GM12878 (cell line): Measurements from ENCODE around the gene NPAS1. TPM values are rescaled to one million over a fixed set of nuclear protein-coding genes. Genes with fewer than 3 reads are reported as not detected.

Source experiments
- ATAC-seq: fragments of 200-7000 bp; cut with Tn5 transposase; 3 replicates; pipeline ENCODE4 v1.9.1; 2020; ENCODE audit warnings: mild to moderate bottlenecking, moderate library complexity
- BruUV-seq: library from RNA; stranded (reverse); fragments of 400-500 nt; replicated peaks from 2 replicates; lab custom pipeline; 2021; lab: Mats Ljungman, UMichigan
- CTCF ChIA-PET: fragments of 300-600 bp; sonication (Branson Sonifier 250); formaldehyde crosslinking; extraction: SDS; loops from one replicate; lab custom pipeline; 2021; ENCODE audit warnings: inconsistent platforms; lab: Yijun Ruan, JAX
- POLR2A ChIA-PET: fragments of 350-600 bp; formaldehyde crosslinking; extraction: SDS; loops from one replicate; lab custom pipeline; 2021; ENCODE audit warnings: inconsistent platforms; lab: Charles Lee
- RAD21 ChIA-PET: fragments of 300-600 bp; sonication (Branson Sonifier 250); formaldehyde crosslinking; loops from one replicate; lab custom pipeline; 2023; ENCODE audit warnings: antibody characterized with exemption; ENCODE audit not compliant: unreplicated experiment; lab: Charles Lee
- SMC1A ChIA-PET: fragments of 300-600 bp; sonication (Branson Sonifier 250); formaldehyde crosslinking; loops from one replicate; lab custom pipeline; 2023; ENCODE audit not compliant: unreplicated experiment, uncharacterized antibody; lab: Charles Lee
- DNase-seq: peaks from one replicate; pipeline ENCODE4 v3.0.0-alpha.2; 2011; ENCODE audit warnings: low read depth, low spot score
- FAIRE-seq: peaks from 3 replicates; lab custom pipeline; 2011; peaks lifted over from hg19 to GRCh38; lab: Jason Lieb, UNC
- H2AFZ ChIP-seq: 2 replicates; pipeline ENCODE4 v1.6.0; 2011; ENCODE audit warnings: low read depth, low read length, control low read depth; ENCODE audit not compliant: control insufficient read depth
- H3K27ac ChIP-seq: 2 replicates; pipeline ENCODE4 v1.5.1; 2011; ENCODE audit warnings: control low read depth; ENCODE audit not compliant: control insufficient read depth, insufficient read depth
- H3K27me3 ChIP-seq, 2 experiments: replicated peaks in 1 of 2; 2 replicates each; pipeline versions ENCODE4 v1.6.0 to v1.6.1; 2011; ENCODE audit warnings: low read length in 1 of 2; ENCODE audit not compliant: control insufficient read depth in 2 of 2, insufficient read depth in 2 of 2
- H3K36me3 ChIP-seq, 2 experiments: 2 replicates each; pipeline ENCODE4 v1.5.1; 2011; ENCODE audit warnings: low read length in 1 of 2; ENCODE audit not compliant: control insufficient read depth in 2 of 2, insufficient read depth in 2 of 2
- H3K4me1 ChIP-seq: 2 replicates; pipeline ENCODE4 v1.6.1; 2011; ENCODE audit warnings: mild to moderate bottlenecking, low read length, moderate library complexity, mixed read lengths; ENCODE audit not compliant: control insufficient read depth, insufficient read depth
- H3K4me2 ChIP-seq: 2 replicates; pipeline ENCODE4 v1.6.0; 2011; ENCODE audit warnings: control low read depth; ENCODE audit not compliant: control insufficient read depth, insufficient read depth
- H3K4me3 ChIP-seq: fragments of 200-600 bp; sonication (generic); 2 replicates; pipeline ENCODE4 v1.5.1; 2016
- H3K79me2 ChIP-seq: 2 replicates; pipeline ENCODE4 v1.6.0; 2011; ENCODE audit warnings: low read length; ENCODE audit not compliant: control insufficient read depth, insufficient read depth
- H3K9ac ChIP-seq: 2 replicates; pipeline ENCODE4 v1.8.0; 2011; ENCODE audit warnings: low read length, control low read depth, mixed read lengths; ENCODE audit not compliant: control insufficient read depth, insufficient read depth
- H3K9me3 ChIP-seq: replicated peaks from 3 replicates; pipeline ENCODE4 v1.5.1; 2011; ENCODE audit warnings: mild to moderate bottlenecking, low read length; ENCODE audit not compliant: control insufficient read depth, insufficient read depth
- H4K20me1 ChIP-seq: 2 replicates; pipeline ENCODE4 v1.6.0; 2011; ENCODE audit not compliant: control insufficient read depth, insufficient read depth
- BCL3 ChIP-seq: IDR thresholded peaks from 2 replicates; pipeline ENCODE4 v1.6.1; 2011; ENCODE audit warnings: borderline replicate concordance, low read depth, mild to moderate bottlenecking, moderate library complexity, low read length; ENCODE audit not compliant: insufficient read depth, poor library complexity, severe bottlenecking
- BHLHE40 ChIP-seq, 2 experiments: fragments of 450-650 bp in 1 of 2; IDR thresholded peaks; 2 replicates each; pipeline ENCODE4 v1.6.1; 2011 to 2017; ENCODE audit warnings: low read depth in 2 of 2, borderline replicate concordance in 1 of 2, improper control_type of control experiment in 1 of 2, low read length in 1 of 2, mild to moderate bottlenecking in 1 of 2
- MYC ChIP-seq: IDR thresholded peaks from 2 replicates; pipeline ENCODE4 v1.6.1; 2011; ENCODE audit warnings: mild to moderate bottlenecking, low read length, moderate library complexity, inconsistent platforms; ENCODE audit not compliant: insufficient read depth, insufficient replicate concordance, insufficient read length, severe bottlenecking
- PML ChIP-seq: IDR thresholded peaks from 2 replicates; pipeline ENCODE4 v1.6.1; 2012; ENCODE audit warnings: low read length, inconsistent platforms
- SIN3A ChIP-seq: IDR thresholded peaks from 2 replicates; pipeline ENCODE4 v1.6.1; 2012; ENCODE audit warnings: low read depth, low read length, improper control_type of control experiment
- SREBF1 ChIP-seq: IDR thresholded peaks from 2 replicates; pipeline ENCODE4 v1.6.1; 2012; ENCODE audit warnings: mild to moderate bottlenecking, low read length
- ZBTB40 ChIP-seq: fragments of 450-650 bp; IDR thresholded peaks from 2 replicates; pipeline ENCODE4 v1.6.1; 2016; ENCODE audit warnings: mild to moderate bottlenecking, moderate library complexity, borderline replicate concordance
- ZNF217 ChIP-seq: fragments of 450-650 bp; IDR thresholded peaks from 2 replicates; pipeline ENCODE4 v1.6.1; 2017; ENCODE audit warnings: antibody characterized with exemption, mild to moderate bottlenecking
- WGBS: methylation state at CpG from one replicate; pipeline ENCODE4 v1.1.6; 2016; ENCODE audit warnings: low lambda C conversion rate; ENCODE audit not compliant: insufficient replicate concordance, insufficient coverage; ENCODE audit errors: missing lambda C conversion rate; 5-methylcytosine and 5-hydroxymethylcytosine counted together
- in situ Hi-C: fragments of 300-500 bp; cut with MboI; formaldehyde crosslinking; loops from 9 replicates; pipeline ENCODE4 v1.14.3; 2018; ENCODE audit warnings: mixed read lengths
- intact Hi-C: fragments of 100-400 bp; cut with micrococcal nuclease; formaldehyde crosslinking; loops from one replicate; pipeline ENCODE4 v1.14.2; 2022; ENCODE audit not compliant: unreplicated experiment
- polyA plus RNA-seq, 11 experiments: library from polyadenylated mRNA; depleted of rRNA in 4 of 11; unstranded in 6 of 11; stranded (reverse) in 5 of 11; fragments of >200 nt; fragmentation: Nextera tagmentation in 4 of 11; fragmentation: Illumina TruSeq in 1 of 11; extraction: Ambion mirVana in 4 of 11; extraction: Trizol in 1 of 11; gene quantifications; 1 replicate in 1 of 11; 2 replicates in 10 of 11; pipeline versions ENCODE4 v1.2.1 to v1.2.3, GENCODE V29; 2011 to 2016; ENCODE audit warnings: inconsistent platforms in 2 of 11, missing spikeins in 2 of 11, low read depth in 1 of 11
- total RNA-seq, 4 experiments: library from RNA; depleted of rRNA in 3 of 4; stranded (reverse); fragments of >200 nt in 3 of 4; fragmentation: Illumina TruSeq in 1 of 4; extraction: Trizol in 1 of 4; gene quantifications; 2 replicates each; pipeline versions ENCODE4 v1.2.1 to v1.2.3, GENCODE V29; 2013 to 2021

NPAS1 gene
- total and polyA plus RNA-seq, 10 of the 15 experiments (the other 5 are each of a cell fraction or from before 2014, with no cell fraction given), result 0.14 to 0.72 (median 0.28) TPM; not detected in 3

- no peak for TF ChIP-seq BCL3
- TF ChIP-seq BHLHE40 (IDR thresholded peaks at IDR 0.05; ENCODE audit: borderline replicate concordance in 1 of 2, low read depth in 2 of 2, low read length in 1 of 2), result no peak
- TF ChIP-seq SIN3A, result no peak
Measured at GRCh38 chr19:47070756-47071155, 51.1 kb downstream of the NPAS1 start (continued).

- Histone ChIP-seq H3K4me3 (no peak overlapping the region), H3K9ac (no peak overlapping the region), H3K36me3 (peaks cover 34 to 65% of the 10 kb centered on the region in 2 experiments), H3K4me1 (no peaks in the 10 kb centered on the region), H3K27me3 (no peaks in the 10 kb centered on the region)
- ATAC-seq, result no peak
- no TSS peak for BruUV-seq
- SMC1A ChIA-PET, result no interaction called here
- no peak for TF ChIP-seq BCL3
- no peak for TF ChIP-seq MYC
- no peak for TF ChIP-seq ZBTB40
- no peak for TF ChIP-seq PML
- TF ChIP-seq SREBF1, result no peak
- TF ChIP-seq ZNF217, result no peak
- TF ChIP-seq, all 136 proteins: peak for 0
- H3K79me2 ChIP-seq, result no peaks in the 10 kb centered on the region
- ChIA-PET POLR2A (no interaction called here), CTCF (no interaction called here), RAD21 (no interaction called here)
- H3K4me2 ChIP-seq, result no peak overlapping the region
- intact Hi-C loops (no loop called here), in situ Hi-C loops (no loop called here)
- 99% methylated on average over 12 of the region's 12 CpGs for WGBS
- H3K27ac ChIP-seq, result no peak overlapping the region
- peaks cover 4% of the 10 kb centered on the region for H4K20me1 ChIP-seq
- DNase-seq (no peak), FAIRE-seq (no peak)
- H2AFZ ChIP-seq, result no peak overlapping the region
- H3K9me3 ChIP-seq, result no peaks in the 10 kb centered on the region
Measured at GRCh38 chr19:47071731-47072130, 52.1 kb downstream of the NPAS1 start.
